Epithelial cell of prostate (primary cell): ENCODE results near the gene HAT1.
A peak's percentile ranks its signal among the peaks of the same experiment; 100 is the strongest.

ENCODE experiments used
- DNase-seq: peaks from one replicate; pipeline ENCODE4 v3.0.0-alpha.2; 2011; ENCODE audit warnings: low read depth, low spot score
- H3K27ac ChIP-seq: fragments of 450-650 bp; 2 replicates; pipeline ENCODE4 v1.5.1; 2017; ENCODE audit warnings: mild to moderate bottlenecking

The HAT1 gene

GRCh38 chr2:171910494-171910893 lies 11.8 kb upstream of the HAT1 start:
- no peak overlapping the region for H3K27ac ChIP-seq
- DNase-seq: no peak

GRCh38 chr2:171913517-171913916 lies 8.7 kb upstream of the HAT1 start:
- DNase-seq: no peak
- H3K27ac ChIP-seq: no peak overlapping the region

GRCh38 chr2:171919453-171919852 lies 2.8 kb upstream of the HAT1 start:
- no peak overlapping the region for H3K27ac ChIP-seq
- DNase-seq: no peak

GRCh38 chr2:171921970-171922229 lies 361 bp upstream of the HAT1 start:
- no peak for DNase-seq
- H3K27ac ChIP-seq: peak overlapping the region; percentile 73

GRCh38 chr2:171923206-171923605 lies 945 bp downstream of the HAT1 start:
- DNase-seq: no peak
- peak overlapping the region; percentile 73 for H3K27ac ChIP-seq

- H3K27ac ChIP-seq: no peak overlapping the region
- DNase-seq: no peak
Measured at GRCh38 chr2:171924170-171924942, 2.1 kb downstream of the HAT1 start.

- no peak overlapping the region for H3K27ac ChIP-seq
- no peak for DNase-seq
Measured at GRCh38 chr2:171930385-171930784, 8.1 kb downstream of the HAT1 start.

- no peak for DNase-seq
- H3K27ac ChIP-seq: no peak overlapping the region
Measured at GRCh38 chr2:171939058-171939742, 16.9 kb downstream of the HAT1 start.

GRCh38 chr2:171939743-171940071 lies 17.4 kb downstream of the HAT1 start:
- H3K27ac ChIP-seq: no peak overlapping the region
- DNase-seq: no peak

GRCh38 chr2:171941316-171941699 lies 19.0 kb downstream of the HAT1 start:
- H3K27ac ChIP-seq: no peak overlapping the region
- DNase-seq: no peak

GRCh38 chr2:171943869-171944268 lies 21.6 kb downstream of the HAT1 start:
- no peak for DNase-seq
- H3K27ac ChIP-seq: no peak overlapping the region

- H3K27ac ChIP-seq: no peak overlapping the region
- DNase-seq: no peak
Measured at GRCh38 chr2:171952276-171952675, 30.0 kb downstream of the HAT1 start.

- H3K27ac ChIP-seq: no peak overlapping the region
- no peak for DNase-seq
Measured at GRCh38 chr2:171952748-171953147, 30.5 kb downstream of the HAT1 start.

- no peak overlapping the region for H3K27ac ChIP-seq
- DNase-seq: no peak
Measured at GRCh38 chr2:171956135-171956825, 34.0 kb downstream of the HAT1 start.

- DNase-seq: no peak
- no peak overlapping the region for H3K27ac ChIP-seq
Measured at GRCh38 chr2:171957061-171957460, 34.8 kb downstream of the HAT1 start.

GRCh38 chr2:171958475-171958874 lies 36.2 kb downstream of the HAT1 start:
- no peak overlapping the region for H3K27ac ChIP-seq
- no peak for DNase-seq

- DNase-seq: no peak
- no peak overlapping the region for H3K27ac ChIP-seq
Measured at GRCh38 chr2:171959998-171960397, 37.7 kb downstream of the HAT1 start.

- no peak for DNase-seq
- no peak overlapping the region for H3K27ac ChIP-seq
Measured at GRCh38 chr2:171960570-171960969, 38.3 kb downstream of the HAT1 start.

- no peak for DNase-seq
- no peak overlapping the region for H3K27ac ChIP-seq
Measured at GRCh38 chr2:171963198-171963597, 40.9 kb downstream of the HAT1 start.

- no peak overlapping the region for H3K27ac ChIP-seq
- no peak for DNase-seq
Measured at GRCh38 chr2:171964308-171964707, 42.0 kb downstream of the HAT1 start.

- no peak overlapping the region for H3K27ac ChIP-seq
- no peak for DNase-seq
Measured at GRCh38 chr2:171965238-171965637, 43.0 kb downstream of the HAT1 start.

GRCh38 chr2:171965661-171966060 lies 43.4 kb downstream of the HAT1 start:
- no peak for DNase-seq
- H3K27ac ChIP-seq: no peak overlapping the region
